Hematopoietic multipotent progenitor cell treated with erythropoietin and hydrocortisone succinate and interleukin-3 and kit ligand, for 17 days (in vitro differentiated cells): ENCODE results near the gene EXOC7.
A peak's percentile ranks its signal among the peaks of the same experiment; 100 is the strongest.

Experiments used
- DNase-seq: peaks from one replicate; pipeline ENCODE4 v3.0.0-alpha.2; 2015; ENCODE audit warnings: low spot score

The EXOC7 gene

DNA sequence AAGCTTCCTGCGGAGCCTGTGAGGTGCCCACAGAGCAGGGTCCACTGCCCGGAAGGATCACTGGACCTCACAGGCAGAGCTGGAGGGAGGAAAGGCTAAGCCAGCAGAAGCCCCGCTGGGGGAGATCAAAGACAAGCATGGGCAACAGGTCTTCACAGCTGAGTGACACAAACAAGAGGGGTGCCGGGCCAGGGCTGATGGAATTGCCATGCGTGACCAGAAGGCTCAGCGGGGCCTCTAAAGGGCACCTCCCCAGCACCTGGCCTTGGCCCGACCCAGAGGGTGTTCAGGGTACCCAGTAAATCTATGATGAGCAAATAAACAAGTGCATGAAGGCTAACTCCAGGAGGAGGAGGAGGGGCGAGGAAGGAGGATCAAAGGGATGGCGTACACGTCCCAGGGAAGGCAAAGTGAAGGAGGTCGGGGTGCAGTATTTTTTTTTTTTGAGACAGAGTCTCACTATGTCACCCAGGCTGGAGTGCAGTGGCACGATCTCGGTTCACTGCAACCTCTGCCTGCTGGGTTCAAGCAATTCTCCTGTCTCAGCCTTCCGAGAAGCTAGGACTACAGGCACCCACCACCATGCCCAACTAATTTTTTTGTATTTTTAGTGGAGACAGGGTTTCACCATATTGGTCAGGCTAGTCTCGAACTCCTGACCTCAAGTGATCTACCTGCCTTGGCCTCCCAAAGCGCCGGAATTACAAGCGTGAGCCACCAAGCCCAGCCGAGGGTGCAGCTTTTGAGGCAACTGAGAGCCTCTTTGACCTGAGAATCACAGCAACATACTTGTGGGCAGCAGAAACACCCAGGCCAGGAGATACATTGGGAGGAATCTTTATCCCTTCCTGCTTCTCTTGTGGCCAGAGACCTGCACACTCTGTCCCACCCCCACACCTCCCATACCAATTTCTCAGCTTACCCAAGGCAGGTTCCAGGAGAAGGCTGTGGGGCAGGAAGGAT, 16.1 kb upstream of the EXOC7 start:
- no peak for DNase-seq

DNA sequence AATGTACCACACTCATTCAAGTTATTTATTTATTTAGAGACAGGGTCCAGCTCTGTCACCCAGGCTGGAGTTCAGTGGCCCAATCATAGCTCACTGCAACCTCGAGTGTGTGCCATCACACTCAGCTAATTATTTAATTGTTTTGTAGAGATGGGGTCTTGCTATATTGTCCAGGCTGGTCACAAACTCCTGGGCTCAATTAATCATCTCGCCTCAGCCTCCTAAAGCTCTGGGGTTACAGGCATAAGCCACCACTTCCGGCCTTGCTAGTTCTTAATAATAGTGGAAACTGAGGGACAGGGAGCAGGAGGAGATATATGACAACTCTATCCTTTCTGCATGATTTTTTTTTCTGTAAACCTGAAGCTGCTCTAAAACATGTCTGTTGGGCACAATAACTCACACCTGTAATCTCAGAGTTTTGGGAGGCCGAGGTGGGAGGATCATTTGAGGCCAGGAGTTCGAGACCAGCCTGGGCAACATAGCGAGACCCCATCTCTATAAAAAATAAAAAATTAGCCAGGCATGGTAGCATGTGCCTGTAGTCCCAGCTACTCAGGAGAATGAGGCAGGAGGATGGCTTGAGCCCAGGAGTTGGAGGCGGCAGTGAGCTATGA, 11.7 kb upstream of the EXOC7 start:
- DNase-seq = no peak

DNA sequence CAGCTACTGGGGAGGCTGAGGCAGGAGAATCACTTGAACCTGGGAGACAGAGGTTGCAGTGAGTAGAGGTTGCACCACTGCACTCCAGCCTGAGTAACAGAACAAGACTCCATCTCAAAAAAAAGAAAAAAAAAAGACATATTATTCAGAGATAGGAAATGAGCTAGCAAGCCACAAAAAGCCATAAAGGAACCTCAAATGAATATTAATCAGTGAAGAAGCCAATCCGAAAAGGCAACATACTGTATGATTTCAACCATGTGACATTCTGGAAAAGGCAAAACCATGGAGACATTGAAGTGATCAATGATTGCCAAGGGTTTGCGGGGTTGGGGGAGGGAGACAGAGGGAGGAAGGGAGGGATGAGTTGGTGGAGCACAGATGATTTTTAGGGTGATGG, 8.4 kb upstream of the EXOC7 start:
- DNase-seq = no peak

DNA sequence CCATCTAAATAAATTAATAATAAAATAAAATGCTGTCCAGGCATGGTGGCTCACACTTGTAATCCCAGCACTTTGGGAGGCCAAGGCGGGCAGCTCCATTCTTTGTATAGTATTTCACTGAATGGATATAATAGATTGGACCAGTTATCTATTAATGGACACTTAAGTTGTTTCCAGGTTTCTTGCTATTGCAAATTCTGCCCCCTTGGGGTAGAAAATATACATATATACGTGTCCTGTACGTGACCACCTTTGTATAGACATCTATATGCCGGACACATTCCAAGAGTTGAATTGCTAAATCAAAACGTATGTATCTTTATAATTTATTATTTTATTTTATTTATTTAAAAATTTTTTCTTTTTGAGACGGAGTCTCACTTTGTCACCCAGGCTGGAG, 3.9 kb upstream of the EXOC7 start:
- peak; percentile 57 for DNase-seq

DNA sequence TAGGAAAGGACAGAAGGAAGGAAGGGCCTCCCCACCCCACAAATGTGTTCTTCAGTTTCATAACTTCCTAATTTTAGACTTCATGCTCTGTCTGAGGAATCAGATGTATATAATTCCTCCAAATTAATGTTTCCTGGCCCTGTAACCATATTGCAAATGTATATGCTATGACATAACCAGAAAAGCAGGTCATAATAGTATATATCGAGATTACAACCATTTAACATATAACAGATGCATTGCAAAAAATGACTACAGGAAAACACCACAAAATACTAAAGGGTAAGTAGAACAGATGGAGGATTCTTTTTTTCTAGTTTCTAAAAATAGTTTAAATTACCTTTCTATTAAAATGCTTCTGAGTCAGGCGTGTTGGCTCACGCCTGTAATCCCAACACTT, 3.1 kb upstream of the EXOC7 start:
- no peak for DNase-seq

DNA sequence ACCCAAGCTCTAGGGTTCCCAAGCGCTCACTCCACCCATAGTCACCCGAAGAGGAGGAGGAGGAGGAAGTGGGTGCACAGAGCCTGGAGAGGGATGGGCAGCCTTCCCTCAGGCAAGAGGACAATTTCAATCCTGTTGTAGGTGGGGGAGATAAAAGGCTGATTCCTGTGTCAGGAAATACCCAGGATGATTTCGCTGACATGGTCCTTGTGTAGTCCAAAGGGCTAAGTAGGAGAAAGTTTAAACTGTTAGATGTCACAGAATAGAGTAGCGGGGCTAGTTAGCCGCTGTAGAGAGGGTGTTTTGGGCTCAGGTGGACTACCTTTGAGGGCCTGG, 1.3 kb upstream of the EXOC7 start:
- DNase-seq = no peak

DNA sequence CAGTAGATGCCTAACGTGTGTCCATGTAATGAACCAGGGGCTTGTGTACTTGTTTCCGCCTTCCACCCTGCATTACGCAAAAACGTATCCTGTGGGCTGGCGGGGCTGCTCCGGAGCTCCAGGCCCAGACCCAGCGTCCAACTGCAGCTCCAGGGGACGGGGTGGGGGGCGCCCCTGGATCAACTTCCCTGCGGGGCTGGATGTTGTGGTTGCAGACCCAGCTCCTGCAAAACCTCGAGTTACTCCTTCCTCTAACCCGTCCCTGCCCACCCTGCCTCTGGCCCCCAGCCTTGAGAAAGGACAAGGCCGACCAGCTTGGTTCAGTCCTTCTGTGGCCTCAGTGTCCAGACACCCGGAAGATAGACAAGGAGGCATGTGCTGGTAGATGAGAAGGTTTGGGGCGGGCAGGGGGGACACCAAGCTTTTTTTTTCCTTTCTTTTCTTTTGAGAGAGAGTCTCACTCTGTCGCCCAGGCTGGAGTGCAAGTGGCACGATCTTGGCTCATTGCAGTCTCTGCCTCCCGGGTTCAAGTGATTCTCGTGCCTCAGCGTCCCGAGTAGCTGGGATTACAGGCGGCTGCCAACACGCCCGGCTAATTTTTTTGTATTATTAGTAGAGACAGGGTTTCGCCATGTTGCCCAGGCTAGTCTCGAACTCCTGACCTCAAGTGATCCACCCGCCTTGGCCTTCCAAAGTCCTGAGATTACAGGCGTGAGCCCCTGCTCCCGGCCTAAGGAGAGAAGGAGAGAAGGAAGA, 731 bp upstream of the EXOC7 start:
- DNase-seq = no peak

DNA sequence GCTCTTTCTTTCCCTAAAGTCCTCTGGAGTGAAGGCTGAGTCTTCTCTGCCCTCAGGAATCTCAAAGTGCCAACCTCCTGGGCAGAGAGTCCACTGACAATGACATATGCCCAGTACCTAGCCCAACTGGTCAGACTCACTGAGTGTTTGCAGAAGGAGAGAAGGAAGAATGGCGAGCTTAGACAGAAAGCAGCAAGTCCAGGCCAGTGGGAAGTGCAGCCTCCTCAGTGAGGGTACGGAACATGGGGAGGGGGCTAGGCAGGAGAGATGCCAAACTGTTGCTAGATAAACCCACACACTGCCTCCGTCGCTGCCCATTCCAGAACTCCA, 678 bp downstream of the EXOC7 start:
- DNase-seq = peak; percentile 29

DNA sequence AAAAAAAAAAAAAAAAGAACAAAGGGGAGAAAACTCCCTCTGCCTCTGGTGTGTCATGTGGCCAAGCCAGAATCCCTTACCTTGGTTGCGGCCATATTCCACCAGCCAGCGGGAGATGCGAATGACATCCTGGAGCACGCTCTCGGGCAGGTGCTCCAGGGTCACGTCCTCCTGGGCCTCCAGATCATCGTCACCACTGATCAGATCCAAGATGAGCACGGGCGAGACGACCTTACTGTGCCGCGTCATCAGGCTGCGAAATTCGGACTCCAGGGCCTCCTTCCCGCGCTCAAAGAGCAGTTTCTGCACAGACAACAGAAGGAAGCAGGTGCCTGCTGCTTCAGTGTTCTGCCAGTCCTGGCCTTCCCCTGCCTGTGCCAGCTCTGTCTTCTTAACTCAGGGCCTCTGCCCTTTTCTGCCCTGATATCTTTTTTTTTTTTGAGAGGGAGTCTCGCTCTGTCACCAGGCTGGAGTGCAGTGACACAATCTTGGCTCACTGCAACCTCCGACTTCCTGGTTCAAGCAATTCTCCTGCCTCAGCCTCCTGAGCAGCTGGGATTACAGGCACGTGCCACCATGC, 5.8 kb downstream of the EXOC7 start:
- no peak for DNase-seq

DNA sequence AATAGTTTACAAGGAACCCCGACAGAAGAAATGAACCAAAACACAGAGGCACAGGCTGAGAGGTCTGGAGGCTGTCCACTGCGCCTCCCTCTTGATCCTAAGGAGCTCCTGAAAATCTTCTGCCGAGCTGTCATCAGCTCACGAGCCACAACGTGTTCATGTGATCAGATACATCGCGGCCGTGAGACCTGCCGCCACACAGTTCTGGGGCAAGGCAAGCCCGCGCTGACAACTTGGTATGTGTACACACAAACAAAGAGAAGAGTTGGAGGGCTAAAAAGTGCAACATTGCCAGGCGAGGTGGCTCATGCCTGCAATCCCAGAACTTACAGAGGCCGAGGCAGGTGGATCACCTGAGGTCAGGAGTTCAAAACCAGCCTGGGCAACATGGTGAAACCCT, 7.6 kb downstream of the EXOC7 start:
- no peak for DNase-seq

DNA sequence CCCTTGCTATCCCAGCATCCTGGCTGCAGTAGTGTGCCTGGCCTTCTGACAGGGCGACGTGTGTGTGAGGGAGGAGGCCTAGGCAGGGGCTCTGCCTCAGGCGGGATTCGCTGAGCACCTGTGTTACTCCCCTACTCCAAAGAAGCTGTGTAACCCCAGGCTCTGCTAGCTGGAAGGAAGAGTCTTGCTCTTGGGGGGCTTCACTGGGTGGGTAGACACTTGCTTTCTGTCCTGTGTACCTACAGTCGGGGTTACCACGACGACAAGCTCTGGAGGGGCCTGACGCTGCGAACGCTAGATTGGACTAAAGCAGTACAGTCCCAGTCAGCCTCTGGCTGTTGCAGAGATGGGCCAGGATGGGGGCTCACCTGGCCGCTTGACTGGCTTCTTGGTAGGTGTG, 9.5 kb downstream of the EXOC7 start:
- no peak for DNase-seq

DNA sequence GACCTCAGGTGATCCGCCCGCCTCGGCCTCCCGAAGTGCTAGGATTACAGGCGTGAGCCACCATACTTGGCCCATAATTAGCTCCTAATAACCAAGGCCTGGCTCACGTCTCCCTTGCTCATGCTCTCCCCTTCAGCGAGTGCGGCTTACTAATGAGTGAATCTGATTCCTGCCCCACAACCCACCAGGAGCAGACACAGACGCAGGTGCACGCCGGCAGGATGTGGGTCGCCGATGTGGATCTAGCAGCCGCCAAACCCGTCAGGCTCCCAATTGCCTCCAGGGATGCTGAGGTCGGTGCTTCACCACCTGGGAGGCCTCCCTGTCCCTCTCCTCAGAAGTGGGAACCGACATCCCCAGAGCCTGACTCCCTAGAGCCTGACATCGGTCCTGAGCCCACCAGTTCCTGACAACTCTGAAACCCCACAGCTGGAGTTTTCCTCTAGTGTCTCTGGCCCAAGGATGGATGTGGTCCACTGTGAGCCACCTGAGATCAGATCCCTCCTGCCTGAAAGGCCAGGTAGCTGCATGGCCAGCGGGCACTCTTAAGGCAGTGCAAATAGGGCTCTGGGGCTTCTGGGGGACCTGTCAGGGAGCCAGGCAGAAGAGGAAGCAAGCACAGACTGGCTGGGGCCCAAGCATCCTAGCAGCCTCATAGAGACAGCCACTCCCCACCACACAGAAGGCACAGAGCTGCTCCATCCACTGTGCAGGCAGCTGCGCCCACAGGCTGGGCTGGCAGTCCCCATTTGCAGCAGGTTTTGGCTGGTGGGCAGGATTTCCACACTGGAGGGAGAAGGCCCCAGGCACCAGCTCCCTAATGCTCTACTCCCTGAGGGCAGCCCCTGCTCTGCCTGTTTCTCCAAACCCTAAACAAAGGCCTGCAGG, 10.8 kb downstream of the EXOC7 start:
- no peak for DNase-seq

DNA sequence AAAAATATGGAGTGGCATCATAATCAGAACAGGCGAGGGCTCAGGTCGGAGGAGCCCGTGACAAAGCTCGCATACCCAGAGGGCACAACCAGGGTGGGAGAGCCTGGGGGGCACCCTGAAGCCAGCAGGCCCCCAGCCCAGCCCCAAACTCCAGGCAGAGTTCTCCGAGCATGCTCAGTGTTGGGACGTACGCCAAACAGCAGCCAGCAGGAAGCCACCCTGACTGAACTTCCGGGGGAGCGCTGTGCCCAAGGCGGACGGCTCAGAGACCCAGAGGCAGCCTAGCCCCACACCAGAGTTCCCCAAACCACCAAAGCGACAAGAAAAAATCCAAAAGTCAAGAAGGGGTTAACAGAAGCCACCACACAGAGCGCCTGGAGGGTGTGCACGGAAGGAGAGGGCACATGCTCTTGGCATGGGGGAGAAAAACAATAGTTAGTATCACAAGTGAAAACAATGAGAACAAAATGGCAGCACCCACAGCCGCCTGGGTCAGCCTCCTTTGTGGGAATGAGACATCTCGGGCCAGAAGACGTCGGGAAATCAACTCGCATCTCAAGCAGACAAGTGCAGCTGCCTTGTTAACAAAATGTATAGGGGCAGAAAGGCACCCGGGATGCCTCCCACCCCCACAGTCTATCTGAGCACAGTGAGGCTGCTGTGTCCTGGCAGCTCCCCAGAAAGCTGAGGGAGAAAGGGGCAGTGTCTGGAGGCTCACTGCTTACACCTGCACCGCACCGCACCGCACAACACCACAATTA, 11.9 kb downstream of the EXOC7 start:
- DNase-seq = no peak

DNA sequence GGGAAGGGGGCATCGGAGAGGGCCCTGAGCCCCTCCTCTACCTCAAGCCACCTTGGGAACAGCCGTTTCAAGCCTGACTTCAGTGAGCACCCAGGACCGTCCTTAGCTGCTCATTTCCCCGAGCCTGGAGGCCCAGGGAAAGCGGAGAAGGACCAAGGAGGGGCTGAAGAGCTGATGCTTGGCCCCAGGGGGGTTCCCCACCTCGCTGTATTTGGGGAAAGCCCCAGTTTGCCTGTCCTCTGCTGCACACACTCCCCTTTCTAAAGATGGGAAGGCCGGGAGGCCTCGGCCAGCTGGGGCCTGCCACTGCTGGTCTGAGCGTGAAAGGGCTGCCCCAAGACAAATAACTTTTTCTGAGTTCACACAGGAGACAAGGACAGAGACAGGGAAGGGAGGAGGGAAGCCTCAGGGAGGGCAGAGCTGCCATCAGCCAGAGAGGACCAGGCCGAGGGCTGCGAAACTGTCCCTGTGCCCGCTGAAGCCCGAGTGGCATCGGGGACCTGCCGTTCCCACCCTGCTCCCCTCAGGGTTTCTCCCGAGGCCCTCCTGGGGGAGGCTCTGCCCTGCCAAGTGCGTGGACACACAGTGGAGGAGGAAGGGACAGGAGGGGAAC, 13.0 kb downstream of the EXOC7 start:
- DNase-seq = no peak

DNA sequence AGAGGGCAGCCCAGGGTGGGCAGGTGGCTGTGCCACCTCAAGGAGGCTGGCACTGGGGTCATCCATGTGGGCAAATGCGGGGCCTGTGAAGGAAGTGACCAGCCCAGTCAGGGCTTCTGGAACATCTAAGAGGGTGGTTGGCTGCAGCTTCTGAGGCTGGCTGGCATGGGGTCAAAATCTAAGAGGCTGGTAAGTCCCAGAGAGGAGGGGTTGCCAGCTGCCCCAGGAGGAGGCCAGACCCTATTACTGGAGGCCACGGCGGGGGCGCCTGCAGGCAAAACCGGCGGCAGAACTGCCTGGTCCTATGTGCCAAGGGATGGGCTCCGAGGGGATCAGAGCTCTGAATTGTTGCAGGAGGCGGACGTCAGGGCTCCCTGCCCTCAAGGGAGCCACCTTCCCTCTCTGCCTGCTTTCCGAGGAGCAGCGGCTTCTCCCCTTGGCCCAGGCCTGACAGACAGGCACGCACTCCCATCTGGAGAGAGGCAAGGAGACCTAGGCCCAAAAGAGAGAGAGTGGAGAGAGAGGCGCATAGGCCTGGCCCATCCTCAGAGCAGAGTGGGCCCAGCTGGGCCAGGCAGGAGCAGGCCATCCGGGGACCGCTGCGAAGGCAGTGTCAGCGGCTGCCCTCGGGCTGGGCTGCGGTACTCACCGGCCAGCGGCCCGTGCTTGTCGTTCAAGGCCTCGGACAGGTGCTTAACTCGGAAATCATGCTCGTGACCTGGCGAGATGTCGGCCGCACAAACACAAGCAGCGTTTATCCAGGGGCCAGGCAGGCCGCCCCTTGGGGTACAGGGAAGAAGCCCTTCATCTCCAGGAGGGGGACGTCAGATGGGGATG, 13.7 kb downstream of the EXOC7 start:
- no peak for DNase-seq

DNA sequence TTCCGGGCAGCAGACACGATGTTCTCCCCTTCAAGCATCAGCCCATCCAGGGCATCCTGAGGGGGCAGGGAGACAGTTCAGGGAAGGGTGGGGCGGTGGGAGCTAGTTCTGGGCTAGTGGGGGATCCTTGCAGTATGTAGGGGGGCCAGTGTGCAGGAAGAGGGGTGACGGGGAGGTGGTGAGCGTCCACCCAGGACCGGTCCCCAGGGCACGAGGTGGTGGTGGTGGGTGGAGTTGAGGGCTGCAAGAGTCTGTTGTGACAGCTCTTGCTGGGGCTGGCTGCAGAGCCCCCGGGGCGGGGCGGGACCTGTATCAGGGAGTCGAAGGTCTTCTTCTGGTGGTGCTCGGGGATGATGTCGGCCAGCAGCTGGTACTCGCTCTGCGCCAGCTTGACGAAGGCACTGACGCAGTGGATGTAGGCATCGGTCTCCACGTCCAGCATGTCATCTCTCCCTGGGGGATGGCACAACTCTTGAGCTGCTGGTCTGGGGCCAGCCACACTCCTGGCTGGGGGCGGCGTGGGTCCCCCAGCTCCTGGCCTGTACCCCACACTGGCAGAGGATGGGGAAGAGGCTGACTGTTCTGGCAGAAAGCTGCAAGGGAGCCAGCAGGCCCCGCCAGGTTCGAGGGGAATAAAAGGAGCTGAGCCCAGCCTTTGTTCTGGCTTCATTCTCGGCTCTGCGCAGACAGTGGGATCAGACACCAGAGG, 14.6 kb downstream of the EXOC7 start:
- no peak for DNase-seq

DNA sequence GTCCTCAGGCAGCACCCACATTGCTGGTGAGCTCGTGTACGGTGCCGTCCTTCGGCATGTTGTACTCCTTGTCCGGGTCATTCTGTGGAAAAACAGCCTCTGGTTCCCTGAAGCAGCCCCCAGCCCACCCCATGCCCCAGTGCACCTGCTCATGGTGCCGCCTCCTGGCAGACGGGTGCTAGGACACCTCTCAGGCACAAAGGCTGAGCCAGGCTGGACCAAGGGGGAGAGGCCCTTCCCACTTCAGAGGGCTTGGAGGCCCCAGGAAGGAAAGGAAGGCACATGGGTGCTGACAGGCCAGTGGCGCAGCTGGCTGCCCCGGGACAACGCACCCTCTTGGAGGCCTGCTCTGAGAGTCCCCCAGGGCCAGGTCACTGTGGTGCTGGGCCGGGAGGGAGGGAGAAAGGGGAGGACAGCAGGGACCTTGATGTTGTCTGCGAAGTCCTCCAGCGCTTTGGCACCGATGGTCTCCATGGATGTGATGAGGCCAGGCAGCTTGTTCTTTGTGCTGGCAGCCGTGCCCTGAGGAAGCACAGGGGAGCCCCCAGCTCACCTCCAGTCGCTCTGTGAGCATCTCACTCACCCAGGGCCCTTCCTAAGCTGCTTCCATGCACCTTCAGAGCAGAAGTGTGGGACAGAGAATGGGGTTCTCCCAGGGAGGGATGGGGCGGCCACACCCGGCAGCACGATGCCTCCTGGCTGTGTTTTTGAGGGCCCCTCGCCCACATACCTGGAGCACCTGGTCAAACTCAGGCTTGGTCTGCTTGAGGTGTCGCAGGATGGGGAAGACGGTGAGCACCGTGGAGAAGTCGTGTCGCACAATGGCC, 15.3 kb downstream of the EXOC7 start:
- DNase-seq = no peak

DNA sequence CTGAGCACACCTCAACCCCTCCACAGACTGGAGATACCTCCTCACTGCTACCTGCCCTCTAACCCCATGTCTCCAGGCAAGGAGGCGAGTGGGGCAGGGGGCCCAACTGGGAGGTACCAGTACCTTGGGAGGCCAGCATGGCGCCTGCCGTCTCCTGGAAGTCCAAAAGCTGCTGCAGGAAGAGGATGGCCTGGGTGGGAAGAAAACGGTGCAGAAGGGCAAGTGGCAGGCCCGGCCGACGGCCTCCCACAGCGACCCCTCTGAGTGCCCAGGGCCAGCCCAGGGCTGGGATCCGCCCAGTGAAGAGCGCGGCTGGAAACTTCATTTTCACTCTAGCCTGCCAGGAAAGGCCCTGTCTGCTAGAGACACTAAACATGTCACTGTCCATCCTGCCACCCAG, 16.1 kb downstream of the EXOC7 start:
- DNase-seq = no peak
